GM12872 (cell line): ENCODE measurements around the gene LKAAEAR1.

Experiments used
- CTCF ChIP-seq: IDR thresholded peaks from 3 replicates; pipeline ENCODE4 v1.5.1; 2011; ENCODE audit warnings: low read depth, mild to moderate bottlenecking, low read length, moderate library complexity; ENCODE audit not compliant: insufficient read depth

The LKAAEAR1 gene

GRCh38 chr20:64086801-64087200, 2.6 kb upstream of the LKAAEAR1 start:
- TF ChIP-seq CTCF: no peak

GRCh38 chr20:64084685-64085152, 521 bp upstream of the LKAAEAR1 start:
- TF ChIP-seq CTCF: no peak

GRCh38 chr20:64083378-64083803, 807 bp downstream of the LKAAEAR1 start:
- peak; percentile 61 for TF ChIP-seq CTCF

- no peak for TF ChIP-seq CTCF
These were observed 1.3 kb downstream of the LKAAEAR1 start for GRCh38 chr20:64082820-64083377.

GRCh38 chr20:64082126-64082731, 2.0 kb downstream of the LKAAEAR1 start:
- no peak for TF ChIP-seq CTCF

- TF ChIP-seq CTCF: no peak
These were observed 2.6 kb downstream of the LKAAEAR1 start for GRCh38 chr20:64081624-64081964.

GRCh38 chr20:64080813-64081623, 3.2 kb downstream of the LKAAEAR1 start:
- TF ChIP-seq CTCF: no peak
